Colonic mucosa (tissue), 4 donors: ENCODE measurements around the gene ARID4B. TPM values are rescaled to one million over a fixed set of nuclear protein-coding genes. Genes with fewer than 3 reads are reported as not detected.

ENCODE experiments used
- DNase-seq: peaks from one replicate; pipeline ENCODE4 v3.0.0-alpha.2; 2020
- H3K27ac ChIP-seq: fragments of 200-600 bp; one replicate; pipeline ENCODE4 v1.8.0; 2021
- H3K27me3 ChIP-seq: fragments of 200-600 bp; one replicate; pipeline ENCODE4 v1.8.0; 2021
- H3K36me3 ChIP-seq: fragments of 200-600 bp; one replicate; pipeline ENCODE4 v1.8.0; 2021
- H3K4me1 ChIP-seq: fragments of 200-600 bp; one replicate; pipeline ENCODE4 v1.8.0; 2021; ENCODE audit warnings: mild to moderate bottlenecking
- H3K4me3 ChIP-seq: fragments of 200-600 bp; one replicate; pipeline ENCODE4 v1.8.0; 2021
- H3K9ac ChIP-seq, 2 donors: one replicate each; pipeline ENCODE4 v1.7.0; 2013; ENCODE audit warnings: control low read depth in 2 of 2, low read depth in 2 of 2, low read length in 2 of 2
- H3K9me3 ChIP-seq: fragments of 200-600 bp; one replicate; pipeline ENCODE4 v1.8.0; 2021
- intact Hi-C: fragments of 100-400 bp; cut with DNase I; formaldehyde crosslinking; loops from one replicate; pipeline ENCODE4 v1.14.1; 2022
- total RNA-seq, 2 donors: library from RNA; stranded (reverse); fragmentation: NEBNext Ultra II Directional in 1 of 2; extraction: Animal tissue kit (Norgen Biotek cat#: 25700) in 1 of 2; gene quantifications; one replicate each; pipeline ENCODE4 v1.2.1, GENCODE V29; 2021
- TF ChIP-seq, protein P1 (sequence below): fragments of 200-600 bp; IDR thresholded peaks from one replicate; pipeline ENCODE4 v1.8.0; 2022; ENCODE audit warnings: antibody characterized with exemption, mild to moderate bottlenecking
- donor health status: healthy.
- donor health status: DM: no; HTN: no; CAD: no.
- donor health status: DM: no; HTN: no; CAD: no.

Gene ARID4B
- total RNA-seq, 2 donors from 2014 or later: 27.0 to 31.0 TPM

DNA sequence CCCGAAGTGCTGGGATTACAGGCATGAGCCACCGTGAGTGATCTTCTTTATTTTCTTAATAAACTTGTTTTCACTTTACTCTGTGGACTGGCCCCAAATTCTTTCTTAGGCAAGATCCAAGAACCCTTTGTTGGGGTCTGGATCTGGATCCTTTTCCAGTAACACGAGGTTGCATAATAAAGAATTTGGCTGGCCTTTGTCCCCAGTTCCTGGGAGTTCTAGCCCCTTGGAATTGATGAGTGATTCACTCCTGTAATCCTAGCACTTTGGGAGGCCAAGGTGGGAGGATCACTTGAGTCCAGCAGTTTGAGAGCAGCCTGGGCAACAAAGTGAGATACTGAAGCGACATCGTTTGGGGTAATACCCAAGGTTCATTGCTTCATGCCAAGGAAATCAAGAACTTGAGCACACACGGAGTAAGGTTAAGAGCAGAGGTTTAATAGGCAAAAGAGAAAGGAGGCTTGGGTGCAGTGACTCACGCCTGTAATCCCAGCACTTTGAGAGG lies 197.2 kb downstream of the ARID4B start:
- TF ChIP-seq, protein P1, sequence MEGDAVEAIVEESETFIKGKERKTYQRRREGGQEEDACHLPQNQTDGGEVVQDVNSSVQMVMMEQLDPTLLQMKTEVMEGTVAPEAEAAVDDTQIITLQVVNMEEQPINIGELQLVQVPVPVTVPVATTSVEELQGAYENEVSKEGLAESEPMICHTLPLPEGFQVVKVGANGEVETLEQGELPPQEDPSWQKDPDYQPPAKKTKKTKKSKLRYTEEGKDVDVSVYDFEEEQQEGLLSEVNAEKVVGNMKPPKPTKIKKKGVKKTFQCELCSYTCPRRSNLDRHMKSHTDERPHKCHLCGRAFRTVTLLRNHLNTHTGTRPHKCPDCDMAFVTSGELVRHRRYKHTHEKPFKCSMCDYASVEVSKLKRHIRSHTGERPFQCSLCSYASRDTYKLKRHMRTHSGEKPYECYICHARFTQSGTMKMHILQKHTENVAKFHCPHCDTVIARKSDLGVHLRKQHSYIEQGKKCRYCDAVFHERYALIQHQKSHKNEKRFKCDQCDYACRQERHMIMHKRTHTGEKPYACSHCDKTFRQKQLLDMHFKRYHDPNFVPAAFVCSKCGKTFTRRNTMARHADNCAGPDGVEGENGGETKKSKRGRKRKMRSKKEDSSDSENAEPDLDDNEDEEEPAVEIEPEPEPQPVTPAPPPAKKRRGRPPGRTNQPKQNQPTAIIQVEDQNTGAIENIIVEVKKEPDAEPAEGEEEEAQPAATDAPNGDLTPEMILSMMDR: no peak
- no peaks in the 10 kb centered on the region for H3K27me3 ChIP-seq
- no peak overlapping the region for H3K27ac ChIP-seq
- no peak for DNase-seq
- H3K4me1 ChIP-seq: peaks cover 5% of the 10 kb centered on the region
- H3K36me3 ChIP-seq: no peaks in the 10 kb centered on the region
- H3K9ac ChIP-seq: no peak overlapping the region
- H3K4me3 ChIP-seq: no peak overlapping the region
- H3K9me3 ChIP-seq: no peaks in the 10 kb centered on the region
- intact Hi-C loops: no loop called here

DNA sequence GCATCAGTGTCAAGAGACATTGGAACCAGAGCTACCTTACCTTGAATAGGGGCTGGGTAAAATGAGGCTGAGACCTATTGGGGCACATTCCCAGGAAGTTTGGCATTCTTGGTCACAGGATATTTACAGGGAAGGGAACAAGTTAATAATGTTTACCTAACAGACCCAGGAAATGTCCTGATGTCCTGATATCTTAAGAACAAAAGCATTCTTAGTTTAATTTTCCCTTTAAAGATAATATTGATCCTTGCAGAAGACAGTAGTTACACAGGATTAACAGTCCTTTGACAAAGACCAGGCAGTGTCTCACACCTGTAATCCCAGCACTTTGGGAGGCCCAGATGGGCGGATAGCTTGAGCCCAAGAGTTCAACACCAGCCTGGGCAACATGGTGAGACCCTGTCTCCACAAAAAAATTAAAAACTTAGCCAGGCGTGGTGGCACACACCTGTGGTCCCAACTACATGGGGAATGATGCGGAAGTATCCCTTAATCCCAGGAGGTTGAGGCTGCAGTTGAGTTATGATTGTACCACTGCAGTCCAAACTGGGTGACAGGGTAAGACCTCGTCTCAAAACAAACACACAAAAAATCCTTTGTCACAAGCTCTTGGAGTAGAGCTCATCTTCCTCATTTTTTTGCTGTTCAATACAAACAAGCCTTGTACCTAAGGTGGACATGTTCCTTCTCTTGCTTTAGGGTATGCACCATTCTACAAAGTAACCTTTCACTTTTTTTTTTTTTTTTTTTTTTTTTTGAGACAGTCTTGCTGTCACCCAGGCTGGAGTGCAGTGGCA lies 198.0 kb downstream of the ARID4B start:
- Histone ChIP-seq H3K4me1 (peaks cover 7% of the 10 kb centered on the region), H3K27me3 (no peaks in the 10 kb centered on the region), H3K4me3 (no peak overlapping the region), H3K9me3 (no peaks in the 10 kb centered on the region), H3K9ac (no peak overlapping the region), H3K27ac (no peak overlapping the region), H3K36me3 (no peaks in the 10 kb centered on the region)
- DNase-seq: no peak
- TF ChIP-seq, protein P1: no peak
- intact Hi-C loops: no loop called here

- peak within 1 kb of the TSS; percentile 79 for H3K27ac ChIP-seq
- peak within 1 kb of the TSS; percentile 95 to 98 for H3K9ac ChIP-seq
- TF ChIP-seq, protein P1: no peak
- H3K36me3 ChIP-seq: no peaks in the 10 kb centered on the region
- DNase-seq: peak; percentile 96
- H3K9me3 ChIP-seq: no peaks in the 10 kb centered on the region
- peak within 1 kb of the TSS; percentile 87 for H3K4me3 ChIP-seq
- H3K4me1 ChIP-seq: peaks cover 13% of the 10 kb centered on the region
- H3K27me3 ChIP-seq: no peaks in the 10 kb centered on the region
- intact Hi-C loops: no loop called here
Measured at GRCh38 chr1:235128456-235129328, 199.3 kb downstream of the ARID4B start, which contains the start of gene TOMM20. Gene TOMM20 (minus strand): TSS chr1:235128837. CDS start chr1:235128715, 122 bp downstream.

DNA sequence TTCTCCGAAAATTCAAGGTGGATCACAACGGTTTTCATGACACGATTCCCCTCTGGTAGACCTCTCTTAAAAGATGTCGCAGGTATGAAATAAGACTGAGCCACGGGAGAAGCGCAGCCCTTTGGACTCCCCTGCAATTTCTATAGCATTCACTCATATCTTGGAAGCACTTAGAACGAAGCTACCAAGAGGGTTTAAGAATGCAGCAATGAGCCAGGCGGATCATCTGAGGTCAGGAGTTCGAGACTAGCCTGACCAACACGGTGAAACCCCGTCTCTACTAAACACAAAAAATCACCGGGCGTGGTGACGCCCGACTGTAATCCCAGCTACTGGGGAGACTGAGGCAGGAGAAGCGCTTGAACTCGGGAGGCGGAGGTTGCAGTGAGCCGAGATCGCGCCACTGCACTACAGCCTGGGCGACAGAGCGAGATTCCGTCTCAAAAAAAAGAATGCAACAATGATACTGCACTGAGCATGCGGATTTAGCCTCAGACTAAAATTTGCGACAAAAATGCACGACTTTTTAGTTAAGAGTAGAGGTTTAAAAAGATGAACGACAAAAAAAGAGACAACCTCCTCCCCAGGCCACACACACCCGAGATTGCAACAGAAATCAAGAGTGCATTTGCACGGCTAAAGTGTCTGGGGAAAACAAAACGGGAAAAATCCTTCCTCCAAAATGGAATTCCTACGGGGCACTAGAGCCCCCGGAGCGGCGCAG lies 200.1 kb downstream of the ARID4B start:
- intact Hi-C loops: no loop called here
- H3K36me3 ChIP-seq: no peaks in the 10 kb centered on the region
- no peak for DNase-seq

More for the DNA sequence above, 200.1 kb downstream of the ARID4B start:
- peaks cover 13% of the 10 kb centered on the region for H3K4me1 ChIP-seq
- no peaks in the 10 kb centered on the region for H3K27me3 ChIP-seq
- no peaks in the 10 kb centered on the region for H3K9me3 ChIP-seq
- peak overlapping the region; percentile 95 to 98 for H3K9ac ChIP-seq
- TF ChIP-seq, protein P1: no peak
- H3K4me3 ChIP-seq: peak overlapping the region; percentile 87
- peak overlapping the region; percentile 79 for H3K27ac ChIP-seq
